ENCODE results near the gene PELO. TPM values are rescaled to one million over a fixed set of nuclear protein-coding genes. Genes with fewer than 3 reads are reported as not detected.

PELO gene
- total and polyA plus RNA-seq, 2 donors (not counting 3 experiments of a cell fraction or from before 2014, with no cell fraction given) = 8.6 to 13.2 TPM

GRCh38 chr5:52767217-52767743, 20.4 kb upstream of the PELO start:
- TF ChIP-seq GATA2 (IDR thresholded peaks at IDR 0.05; ENCODE audit: insufficient read depth, insufficient read length, low read depth, low read length) = no peak
- TF ChIP-seq POLR2AphosphoS5 (IDR thresholded peaks at IDR 0.05; ENCODE audit: insufficient read depth, low read depth, low read length) = no peak
- no peak for TF ChIP-seq FOS (IDR thresholded peaks at IDR 0.05; ENCODE audit: borderline replicate concordance, insufficient read depth, low read length)
- TF ChIP-seq CTCF (IDR thresholded peaks at IDR 0.05; ENCODE audit: extremely low read depth in 1 of 2, insufficient read depth in 1 of 2, low read depth in 1 of 2, low read length in 2 of 2) = no peak
- no peak for TF ChIP-seq EZH2 (IDR thresholded peaks at IDR 0.05; ENCODE audit: borderline replicate concordance, low read depth, low read length, severe bottlenecking)
- no peak for TF ChIP-seq MAX (IDR thresholded peaks at IDR 0.05; ENCODE audit: insufficient read depth, insufficient read length)
- TF ChIP-seq POLR2A (IDR thresholded peaks at IDR 0.05; ENCODE audit: low read depth, low read length) = no peak
- no peak for TF ChIP-seq MYC (IDR thresholded peaks at IDR 0.05; ENCODE audit: low read depth, low read length)
- no peak for TF ChIP-seq JUN (IDR thresholded peaks at IDR 0.05; ENCODE audit: borderline replicate concordance, insufficient read depth, insufficient read length, low read depth)
- Histone ChIP-seq H3K79me2 (ENCODE audit: control insufficient read depth, insufficient read depth, low read length) (no peaks in the 10 kb centered on the region), H3K9me3 (replicated peaks; ENCODE audit: control insufficient read depth, insufficient read depth, low read length) (no peaks in the 10 kb centered on the region), H3K36me3 (ENCODE audit: control insufficient read depth in 2 of 2, extremely low read depth in 1 of 2, insufficient read depth in 2 of 2, low read length in 2 of 2) (no peaks in the 10 kb centered on the region), H3K27me3 (ENCODE audit: control insufficient read depth in 2 of 2, insufficient read depth in 2 of 2, low read length in 2 of 2) (no peaks in the 10 kb centered on the region), H3K9me1 (replicated peaks; ENCODE audit: control insufficient read depth, extremely low read depth, insufficient read depth, low read length) (no peaks in the 10 kb centered on the region), H2AFZ (ENCODE audit: low read depth, low read length) (no peak overlapping the region), H3K27ac (ENCODE audit: insufficient read depth, low read depth, low read length) (no peak overlapping the region), H3K9ac (replicated peaks; ENCODE audit: extremely low read depth, insufficient read depth, low read length) (no peak overlapping the region), H3K4me2 (ENCODE audit: insufficient read depth, low read length) (no peak overlapping the region), H3K4me3 (replicated peaks in 1 of 3; ENCODE audit: insufficient read depth in 1 of 3, low read depth in 1 of 3, low read length in 3 of 3) (no peak overlapping the region), H3K4me1 (ENCODE audit: control insufficient read depth, extremely low read depth, insufficient read depth, low read length) (no peaks in the 10 kb centered on the region), H4K20me1 (replicated peaks; ENCODE audit: control insufficient read depth, extremely low read depth, insufficient read depth, low read length) (no peaks in the 10 kb centered on the region)
- ChIA-PET CTCF (interaction anchor here (1.4 to 1.9 kb wide), 5 partner anchors 8 to 148 kb away, joined by 3 to 6 read pairs (median 6); partner anchors contain the start of genes ITGA1 and PELO), POLR2A (no interaction called here)
- intact Hi-C loops (cut with micrococcal nuclease) (no loop called here), dilution Hi-C loops (cut with MboI; ENCODE audit: extremely low pct_ligation_motif_present, low sequenced_read_pairs) (no loop called here)
- BruUV-seq (replicated peaks) = no TSS peak
- DNase-seq (ENCODE audit: low read depth, low spot score) (no peak), FAIRE-seq (no peak)

Data from endothelial cell of umbilical vein (primary cell).